Fibroblast of lung (primary cell): ENCODE data around the gene TXNDC11. TPM values are rescaled to one million over a fixed set of nuclear protein-coding genes. Genes with fewer than 3 reads are reported as not detected.
A peak's percentile ranks its signal among the peaks of the same experiment; 100 is the strongest.

Experiments
- DNase-seq, 2 donors: peaks; one replicate each; pipeline versions ENCODE4 v3.0.0 to v3.0.0-alpha.2; 2010; ENCODE audit warnings: low read depth in 2 of 2
- H2AFZ ChIP-seq: 2 replicates; pipeline ENCODE4 v1.5.1; 2012; ENCODE audit warnings: low read length, control low read depth, inconsistent platforms
- H3K27ac ChIP-seq: 2 replicates; pipeline ENCODE4 v1.5.1; 2011; ENCODE audit warnings: low read length, control low read depth; ENCODE audit not compliant: insufficient read depth
- H3K27me3 ChIP-seq: 2 replicates; pipeline ENCODE4 v1.5.1; 2011; ENCODE audit warnings: mild to moderate bottlenecking, low read length; ENCODE audit not compliant: control insufficient read depth, insufficient read depth
- H3K36me3 ChIP-seq: 2 replicates; pipeline ENCODE4 v1.5.1; 2011; ENCODE audit warnings: low read length; ENCODE audit not compliant: control insufficient read depth, insufficient read depth
- H3K4me1 ChIP-seq: 2 replicates; pipeline ENCODE4 v1.5.1; 2011; ENCODE audit warnings: low read length; ENCODE audit not compliant: control insufficient read depth, insufficient read depth; ENCODE audit errors: extremely low read depth
- H3K4me2 ChIP-seq: 2 replicates; pipeline ENCODE4 v1.5.1; 2011; ENCODE audit warnings: low read length, control low read depth; ENCODE audit not compliant: insufficient read depth; ENCODE audit errors: extremely low read depth
- H3K4me3 ChIP-seq, 4 experiments: fragments of 200-600 bp in 1 of 4; sonication (generic) in 1 of 4; replicated peaks in 1 of 4; 2 replicates each; pipeline ENCODE4 v1.5.1; 2011 to 2016; ENCODE audit warnings: low read length in 4 of 4, low read depth in 3 of 4, mild to moderate bottlenecking in 3 of 4, control low read depth in 2 of 4, inconsistent platforms in 1 of 4, mixed read lengths in 1 of 4; ENCODE audit not compliant: insufficient read depth in 1 of 4; ENCODE audit errors: control extremely low read depth in 1 of 4
- H3K79me2 ChIP-seq: 2 replicates; pipeline ENCODE4 v1.5.1; 2012; ENCODE audit warnings: mild to moderate bottlenecking, low read length, inconsistent platforms; ENCODE audit not compliant: control insufficient read depth, insufficient read depth
- H3K9ac ChIP-seq: 2 replicates; pipeline ENCODE4 v1.5.1; 2011; ENCODE audit warnings: mild to moderate bottlenecking, low read length, control low read depth; ENCODE audit not compliant: insufficient read depth
- H3K9me3 ChIP-seq: 2 replicates; pipeline ENCODE4 v1.5.1; 2012; ENCODE audit warnings: low read depth, low read length; ENCODE audit not compliant: control insufficient read depth, insufficient read depth
- H4K20me1 ChIP-seq: 2 replicates; pipeline ENCODE4 v1.5.1; 2011; ENCODE audit warnings: low read length; ENCODE audit not compliant: control insufficient read depth, insufficient read depth; ENCODE audit errors: extremely low read depth
- CTCF ChIP-seq, 2 donors: IDR thresholded peaks in 1 of 2; conservative IDR thresholded peaks in 1 of 2; 1 replicate in 1 of 2; 2 replicates in 1 of 2; pipeline ENCODE4 v1.5.1; 2011 to 2012; ENCODE audit warnings: low read length in 2 of 2, control low read depth in 1 of 2, inconsistent platforms in 1 of 2, low read depth in 1 of 2, mild to moderate bottlenecking in 1 of 2
- EZH2 ChIP-seq: IDR thresholded peaks from 2 replicates; pipeline ENCODE4 v1.5.1; 2012; ENCODE audit warnings: low read length, control low read depth, mild to moderate bottlenecking; ENCODE audit errors: missing control alignments
- polyA plus RNA-seq, 2 donors: library from polyadenylated mRNA; depleted of rRNA in 1 of 2; stranded (reverse) in 1 of 2; unstranded in 1 of 2; fragments of >200 nt; gene quantifications; 2 replicates each; pipeline ENCODE4 v1.2.1, GENCODE V29; 2011 to 2012; ENCODE audit warnings: missing spikeins in 1 of 2
- total RNA-seq: library from RNA; depleted of rRNA; stranded (reverse); fragments of >200 nt; gene quantifications from 2 replicates; pipeline ENCODE4 v1.2.1, GENCODE V29; 2014

Gene TXNDC11
- total and polyA plus RNA-seq, 2 donors (not counting 1 experiment from before 2014, with no cell fraction given), result 26.8 to 46.2 TPM

GRCh38 chr16:11637320-11637719 is 105.3 kb downstream of the TXNDC11 start:
- Histone ChIP-seq H3K4me3 (no peak overlapping the region), H3K27ac (no peak overlapping the region), H3K27me3 (no peaks in the 10 kb centered on the region), H3K9ac (no peak overlapping the region), H3K79me2 (no peaks in the 10 kb centered on the region), H3K36me3 (no peaks in the 10 kb centered on the region), H3K9me3 (no peaks in the 10 kb centered on the region), H3K4me2 (no peak overlapping the region), H4K20me1 (no peaks in the 10 kb centered on the region), H3K4me1 (peaks cover 21% of the 10 kb centered on the region), H2AFZ (no peak overlapping the region)
- TF ChIP-seq CTCF (conservative IDR thresholded peaks at IDR 0.05 in 1 of 2, IDR thresholded peaks at IDR 0.05 in 1 of 2; ENCODE audit: low read depth in 1 of 2, low read length in 2 of 2) (no peak), EZH2 (no peak)
- DNase-seq, result peak in 1 of 2 donors; percentile 23

GRCh38 chr16:11636172-11636721 is 106.4 kb downstream of the TXNDC11 start:
- H4K20me1 ChIP-seq, result no peaks in the 10 kb centered on the region
- H2AFZ ChIP-seq, result no peak overlapping the region
- no peaks in the 10 kb centered on the region for H3K27me3 ChIP-seq
- no peak overlapping the region for H3K4me3 ChIP-seq
- peaks cover 21% of the 10 kb centered on the region for H3K4me1 ChIP-seq
- DNase-seq, result no peak
- H3K9ac ChIP-seq, result no peak overlapping the region
- no peak overlapping the region for H3K27ac ChIP-seq
- H3K4me2 ChIP-seq, result no peak overlapping the region
- TF ChIP-seq CTCF (conservative IDR thresholded peaks at IDR 0.05 in 1 of 2, IDR thresholded peaks at IDR 0.05 in 1 of 2; ENCODE audit: low read depth in 1 of 2, low read length in 2 of 2), result no peak
- no peak for TF ChIP-seq EZH2
- H3K79me2 ChIP-seq, result no peaks in the 10 kb centered on the region
- no peaks in the 10 kb centered on the region for H3K9me3 ChIP-seq
- no peaks in the 10 kb centered on the region for H3K36me3 ChIP-seq

- H3K79me2 ChIP-seq, result no peaks in the 10 kb centered on the region
- no peaks in the 10 kb centered on the region for H3K27me3 ChIP-seq
- H4K20me1 ChIP-seq, result no peaks in the 10 kb centered on the region
- no peak for TF ChIP-seq EZH2
- H2AFZ ChIP-seq, result no peak overlapping the region
- no peak overlapping the region for H3K4me2 ChIP-seq
- H3K9ac ChIP-seq, result no peak overlapping the region
- DNase-seq, result no peak
- H3K36me3 ChIP-seq, result no peaks in the 10 kb centered on the region
- H3K4me3 ChIP-seq, result no peak overlapping the region
- no peaks in the 10 kb centered on the region for H3K9me3 ChIP-seq
- H3K4me1 ChIP-seq, result peaks cover 15% of the 10 kb centered on the region
- H3K27ac ChIP-seq, result no peak overlapping the region
Measured at GRCh38 chr16:11635679-11636171, 106.9 kb downstream of the TXNDC11 start.
